GM12878 (cell line): ENCODE measurements around the gene FERMT3. TPM values are rescaled to one million over a fixed set of nuclear protein-coding genes. Genes with fewer than 3 reads are reported as not detected.

Experiments
- CHD2 ChIP-seq: IDR thresholded peaks from 2 replicates; pipeline ENCODE4 v1.6.1; 2011; ENCODE audit warnings: low read depth, low read length, improper control_type of control experiment, borderline replicate concordance
- DPF2 ChIP-seq: fragments of 450-650 bp; IDR thresholded peaks from 2 replicates; pipeline ENCODE4 v1.6.1; 2017; ENCODE audit warnings: mild to moderate bottlenecking
- FOS ChIP-seq: IDR thresholded peaks from 3 replicates; pipeline ENCODE4 v1.6.1; 2011; ENCODE audit warnings: borderline replicate concordance; ENCODE audit not compliant: insufficient read length; ENCODE audit errors: extremely low read depth
- FOXM1 ChIP-seq: IDR thresholded peaks from 2 replicates; pipeline ENCODE4 v1.6.1; 2012; ENCODE audit warnings: low read depth, mild to moderate bottlenecking, inconsistent platforms, low read length, moderate library complexity
- HCFC1 ChIP-seq: fragments of 150-350 bp; IDR thresholded peaks from 2 replicates; pipeline ENCODE4 v1.6.1; 2014; ENCODE audit warnings: low read length
- HDAC6 ChIP-seq: fragments of 200-600 bp; sonication (generic); IDR thresholded peaks from one replicate; pipeline ENCODE4 v1.8.0; 2017; ENCODE audit warnings: antibody characterized with exemption; ENCODE audit not compliant: unreplicated experiment
- KAT2A ChIP-seq: conservative IDR thresholded peaks from 2 replicates; pipeline ENCODE4 v1.6.1; 2011; ENCODE audit warnings: low read depth, low read length; ENCODE audit not compliant: control insufficient read depth
- MEF2A ChIP-seq: IDR thresholded peaks from 2 replicates; pipeline ENCODE4 v1.6.1; 2011; ENCODE audit warnings: low read depth, mild to moderate bottlenecking, low read length, moderate library complexity; ENCODE audit not compliant: insufficient read depth
- MTA2 ChIP-seq: fragments of 450-650 bp; IDR thresholded peaks from 2 replicates; pipeline ENCODE4 v1.6.1; 2016; ENCODE audit warnings: low read depth, mild to moderate bottlenecking, moderate library complexity
- MYB ChIP-seq: fragments of 150-350 bp; IDR thresholded peaks from 2 replicates; pipeline ENCODE4 v1.6.1; 2014; ENCODE audit warnings: mild to moderate bottlenecking, low read depth, low read length, borderline replicate concordance
- NFXL1 ChIP-seq: fragments of 450-650 bp; IDR thresholded peaks from 2 replicates; pipeline ENCODE4 v1.6.1; 2017; ENCODE audit warnings: antibody characterized with exemption, mild to moderate bottlenecking, borderline replicate concordance
- NKRF ChIP-seq: fragments of 450-650 bp; conservative IDR thresholded peaks from 2 replicates; pipeline ENCODE4 v1.6.1; 2017; ENCODE audit warnings: mild to moderate bottlenecking, moderate library complexity
- POLR2AphosphoS5 ChIP-seq: IDR thresholded peaks from 2 replicates; pipeline ENCODE4 v1.6.1; 2011; ENCODE audit warnings: mild to moderate bottlenecking, low read length, inconsistent platforms
- RAD21 ChIP-seq: IDR thresholded peaks from 2 replicates; pipeline ENCODE4 v1.6.1; 2011; ENCODE audit warnings: mild to moderate bottlenecking, low read depth, low read length, moderate library complexity; ENCODE audit not compliant: insufficient read depth
- RELA ChIP-seq: fragments of 450-650 bp; IDR thresholded peaks from 2 replicates; pipeline ENCODE4 v1.8.0; 2014; ENCODE audit warnings: borderline replicate concordance; ENCODE audit not compliant: partially characterized antibody
- RELB ChIP-seq: fragments of 450-650 bp; IDR thresholded peaks from 2 replicates; pipeline ENCODE4 v1.6.1; 2017; ENCODE audit warnings: low read depth, mild to moderate bottlenecking, moderate library complexity
- RUNX3 ChIP-seq: IDR thresholded peaks from 2 replicates; pipeline ENCODE4 v1.6.1; 2012; ENCODE audit warnings: low read length, inconsistent platforms
- SMAD5 ChIP-seq: IDR thresholded peaks from 2 replicates; pipeline ENCODE4 v1.6.1; 2016; ENCODE audit warnings: antibody characterized with exemption, low read depth
- SREBF1 ChIP-seq: IDR thresholded peaks from 2 replicates; pipeline ENCODE4 v1.6.1; 2012; ENCODE audit warnings: mild to moderate bottlenecking, low read length
- SREBF2 ChIP-seq: IDR thresholded peaks from 2 replicates; pipeline ENCODE4 v1.6.1; 2012; ENCODE audit warnings: mild to moderate bottlenecking, low read length
- ZBTB11 ChIP-seq: fragments of 450-650 bp; formaldehyde crosslinking; IDR thresholded peaks from 2 replicates; pipeline ENCODE4 v1.5.0; 2022; ENCODE audit warnings: mild to moderate bottlenecking, missing genetic modification characterization
- polyA plus RNA-seq, 11 experiments: library from polyadenylated mRNA; depleted of rRNA in 4 of 11; unstranded in 6 of 11; stranded (reverse) in 5 of 11; fragments of >200 nt; fragmentation: Nextera tagmentation in 4 of 11; fragmentation: Illumina TruSeq in 1 of 11; extraction: Ambion mirVana in 4 of 11; extraction: Trizol in 1 of 11; gene quantifications; 1 replicate in 1 of 11; 2 replicates in 10 of 11; pipeline versions ENCODE4 v1.2.1 to v1.2.3, GENCODE V29; 2011 to 2016; ENCODE audit warnings: inconsistent platforms in 2 of 11, missing spikeins in 2 of 11, low read depth in 1 of 11
- total RNA-seq, 4 experiments: library from RNA; depleted of rRNA in 3 of 4; stranded (reverse); fragments of >200 nt in 3 of 4; fragmentation: Illumina TruSeq in 1 of 4; extraction: Trizol in 1 of 4; gene quantifications; 2 replicates each; pipeline versions ENCODE4 v1.2.1 to v1.2.3, GENCODE V29; 2013 to 2021

FERMT3 gene
- total and polyA plus RNA-seq, 10 of the 15 experiments (the other 5 are each of a cell fraction or from before 2014, with no cell fraction given) = 2.0 to 211 (median 114) TPM

GRCh38 chr11:64230171-64230984 lies 23.9 kb downstream of the FERMT3 start, which contains the start of gene DNAJC4 (continued):
- peak; percentile 38; the same call in 1 of the 2 replicates for TF ChIP-seq POLR2AphosphoS5
- 0 out of 2 replicates have a peak, but pooled peaks have one; percentile 40 for TF ChIP-seq NKRF
- peak; percentile 14; the same call in 1 of the 2 replicates for TF ChIP-seq HCFC1
- TF ChIP-seq DPF2 = 0 out of 2 replicates have a peak, but pooled peaks have one; percentile 49
- no peak for TF ChIP-seq FOS
- no peak for TF ChIP-seq FOXM1
- TF ChIP-seq MTA2 = no peak
- peak; percentile 65 for TF ChIP-seq RUNX3
- TF ChIP-seq RELB = no peak
- no peak for TF ChIP-seq SMAD5
- TF ChIP-seq SREBF1 = no peak
- no peak for TF ChIP-seq MYB
- TF ChIP-seq NFXL1 = no peak
- TF ChIP-seq CHD2 = no peak
- TF ChIP-seq MEF2A = no peak
- TF ChIP-seq HDAC6 = no peak
- peak; percentile 11 for TF ChIP-seq RELA
- no peak for TF ChIP-seq SREBF2
- TF ChIP-seq KAT2A = no peak
- TF ChIP-seq ZBTB11 (CRISPR knock-in tag) = no peak
- TF ChIP-seq RAD21 = no peak
